HG02759 (cell line): ENCODE data around the gene ACTC1.

ENCODE experiments used
- ATAC-seq: cut with Tn5 transposase; IDR thresholded peaks from one replicate; pipeline ENCODE4 v1.9.1; 2021; ENCODE audit warnings: mild to moderate bottlenecking, moderate library complexity; ENCODE audit not compliant: unreplicated experiment

Gene ACTC1

GRCh38 chr15:34802371-34802770 lies 7.0 kb upstream of the ACTC1 start:
- no peak for ATAC-seq

- no peak for ATAC-seq
These were observed 4.1 kb upstream of the ACTC1 start for GRCh38 chr15:34799149-34800101.

GRCh38 chr15:34796847-34797435 lies 1.6 kb upstream of the ACTC1 start:
- ATAC-seq, result no peak

- ATAC-seq, result no peak
These were observed 651 bp downstream of the ACTC1 start for GRCh38 chr15:34794590-34795206.

GRCh38 chr15:34793901-34794300 lies 1.4 kb downstream of the ACTC1 start:
- no peak for ATAC-seq

GRCh38 chr15:34793071-34793470 lies 2.3 kb downstream of the ACTC1 start:
- no peak for ATAC-seq

GRCh38 chr15:34791701-34792100 lies 3.6 kb downstream of the ACTC1 start:
- ATAC-seq, result no peak

GRCh38 chr15:34790121-34790520 lies 5.2 kb downstream of the ACTC1 start:
- no peak for ATAC-seq

- ATAC-seq, result no peak
These were observed 6.0 kb downstream of the ACTC1 start for GRCh38 chr15:34789326-34789725.

GRCh38 chr15:34786206-34786605 lies 9.1 kb downstream of the ACTC1 start:
- no peak for ATAC-seq

GRCh38 chr15:34783991-34784390 lies 11.4 kb downstream of the ACTC1 start:
- no peak for ATAC-seq

GRCh38 chr15:34783431-34783830 lies 11.9 kb downstream of the ACTC1 start:
- ATAC-seq, result no peak

- no peak for ATAC-seq
These were observed 12.4 kb downstream of the ACTC1 start for GRCh38 chr15:34782901-34783300.

GRCh38 chr15:34780725-34781124 lies 14.6 kb downstream of the ACTC1 start:
- ATAC-seq, result no peak

GRCh38 chr15:34776606-34777105 lies 18.7 kb downstream of the ACTC1 start:
- no peak for ATAC-seq

GRCh38 chr15:34773917-34774316 lies 21.4 kb downstream of the ACTC1 start:
- ATAC-seq, result no peak

- ATAC-seq, result no peak
These were observed 22.3 kb downstream of the ACTC1 start for GRCh38 chr15:34773013-34773412.

- ATAC-seq, result no peak
These were observed 23.0 kb downstream of the ACTC1 start for GRCh38 chr15:34772312-34772711.

- no peak for ATAC-seq
These were observed 25.6 kb downstream of the ACTC1 start for GRCh38 chr15:34769711-34770110.

GRCh38 chr15:34768530-34768929 lies 26.8 kb downstream of the ACTC1 start:
- ATAC-seq, result no peak

GRCh38 chr15:34765741-34766140 lies 29.6 kb downstream of the ACTC1 start:
- no peak for ATAC-seq

GRCh38 chr15:34760909-34761308 lies 34.4 kb downstream of the ACTC1 start:
- no peak for ATAC-seq
